WTC11 (cell line): Measurements from ENCODE around the gene HIVEP2. TPM values are rescaled to one million over a fixed set of nuclear protein-coding genes. Genes with fewer than 3 reads are reported as not detected.

ENCODE experiments used
- ATAC-seq: fragments of 200-7000 bp; cut with Tn5 transposase; 2 replicates; pipeline ENCODE4 v1.10.0; 2021; ENCODE audit warnings: mild to moderate bottlenecking, moderate library complexity
- CTCF ChIA-PET: fragments of 300-600 bp; sonication (Branson Sonifier 250); formaldehyde crosslinking; loops from one replicate; lab custom pipeline; 2021; ENCODE audit warnings: antibody characterized with exemption; lab: Charles Lee
- POLR2A ChIA-PET: fragments of 350-600 bp; sonication (Branson Sonifier 250); formaldehyde crosslinking; loops from one replicate; lab custom pipeline; 2021; ENCODE audit warnings: antibody characterized with exemption; lab: Charles Lee
- DNase-seq: peaks from one replicate; pipeline ENCODE4 v3.0.0; 2021; ENCODE audit warnings: low spot score
- H3K27ac Mint-ChIP-seq: 2 replicates; pipeline ENCODE4 v1.8.0; 2021; ENCODE audit warnings: mixed read lengths
- H3K27me3 Mint-ChIP-seq: 2 replicates; pipeline ENCODE4 v1.8.0; 2021; ENCODE audit warnings: low read depth, mild to moderate bottlenecking, moderate library complexity, mixed read lengths
- H3K36me3 Mint-ChIP-seq: 2 replicates; pipeline ENCODE4 v1.8.0; 2021; ENCODE audit warnings: mixed read lengths
- H3K4me1 Mint-ChIP-seq: 2 replicates; pipeline ENCODE4 v1.8.0; 2022; ENCODE audit warnings: mixed read lengths
- H3K4me3 Mint-ChIP-seq: 2 replicates; pipeline ENCODE4 v1.8.0; 2021; ENCODE audit warnings: mild to moderate bottlenecking, moderate library complexity, mixed read lengths
- H3K9me3 Mint-ChIP-seq: 2 replicates; pipeline ENCODE4 v1.8.0; 2021; ENCODE audit warnings: mixed read lengths
- E2F1 ChIP-seq: sonication (generic); formaldehyde crosslinking; IDR thresholded peaks from 2 replicates; pipeline ENCODE4 v1.8.0; 2022; ENCODE audit warnings: mild to moderate bottlenecking, missing genetic modification reagents
- EMX1 ChIP-seq: fragments of 250-450 bp; sonication (Bioruptor Pico); IDR thresholded peaks from 2 replicates; pipeline ENCODE4 v1.8.0; 2021; ENCODE audit warnings: mild to moderate bottlenecking
- HMGXB4 ChIP-seq: sonication (generic); formaldehyde crosslinking; IDR thresholded peaks from 2 replicates; pipeline ENCODE4 v1.8.1; 2023; ENCODE audit warnings: mild to moderate bottlenecking, moderate library complexity, missing genetic modification reagents
- IRF1 ChIP-seq: sonication (generic); formaldehyde crosslinking; IDR thresholded peaks from 2 replicates; pipeline ENCODE4 v1.8.0; 2023; ENCODE audit warnings: missing genetic modification reagents
- MAX ChIP-seq: sonication (generic); formaldehyde crosslinking; IDR thresholded peaks from 2 replicates; pipeline ENCODE4 v1.8.0; 2022; ENCODE audit warnings: mild to moderate bottlenecking, missing genetic modification reagents
- PRDM15 ChIP-seq: sonication (generic); formaldehyde crosslinking; IDR thresholded peaks from 2 replicates; pipeline ENCODE4 v1.8.0; 2022; ENCODE audit warnings: missing genetic modification reagents
- PREB ChIP-seq: sonication (generic); formaldehyde crosslinking; IDR thresholded peaks from 2 replicates; pipeline ENCODE4 v1.8.1; 2022; ENCODE audit warnings: mild to moderate bottlenecking, missing genetic modification reagents, moderate library complexity, borderline replicate concordance
- TCF7 ChIP-seq: sonication (generic); formaldehyde crosslinking; IDR thresholded peaks from 2 replicates; pipeline ENCODE4 v1.8.0; 2022; ENCODE audit warnings: mild to moderate bottlenecking, low read depth, missing genetic modification reagents, moderate library complexity
- TEAD1 ChIP-seq: sonication (generic); formaldehyde crosslinking; IDR thresholded peaks from 2 replicates; pipeline ENCODE4 v1.8.0; 2022; ENCODE audit warnings: mild to moderate bottlenecking, missing genetic modification reagents
- USF1 ChIP-seq: sonication (generic); formaldehyde crosslinking; IDR thresholded peaks from 2 replicates; pipeline ENCODE4 v1.8.0; 2022; ENCODE audit warnings: mild to moderate bottlenecking, missing genetic modification reagents
- ZBTB21 ChIP-seq: sonication (generic); formaldehyde crosslinking; IDR thresholded peaks from 2 replicates; pipeline ENCODE4 v1.8.1; 2023; ENCODE audit warnings: mild to moderate bottlenecking, missing genetic modification reagents, borderline replicate concordance
- ZNF121 ChIP-seq: sonication (generic); formaldehyde crosslinking; IDR thresholded peaks from 2 replicates; pipeline ENCODE4 v1.8.0; 2023; ENCODE audit warnings: missing genetic modification reagents
- ZNF425 ChIP-seq: fragments of 250-450 bp; sonication (Bioruptor Pico); conservative IDR thresholded peaks from 2 replicates; pipeline ENCODE4 v1.9.0; 2021; ENCODE audit warnings: mild to moderate bottlenecking
- ZNF512 ChIP-seq: sonication (generic); formaldehyde crosslinking; IDR thresholded peaks from 2 replicates; pipeline ENCODE4 v1.8.1; 2022; ENCODE audit warnings: missing genetic modification reagents, borderline replicate concordance
- ZNF671 ChIP-seq: fragments of 250-450 bp; sonication (Bioruptor Pico); IDR thresholded peaks from 2 replicates; pipeline ENCODE4 v1.8.0; 2021; ENCODE audit warnings: mild to moderate bottlenecking
- total RNA-seq: library from RNA; stranded (reverse); gene quantifications from 3 replicates; pipeline ENCODE4 v1.2.3, GENCODE V29; 2021

Gene HIVEP2
- total RNA-seq, 1 experiment from 2014 or later = 11.5 TPM

- no peak for TF ChIP-seq HMGXB4
- no peak for TF ChIP-seq ZNF671 (CRISPR knock-in tag)
- Mint-ChIP-seq H3K27ac (no peak overlapping the region), H3K4me1 (peaks cover 53% of the 10 kb centered on the region), H3K9me3 (no peaks in the 10 kb centered on the region), H3K36me3 (no peaks in the 10 kb centered on the region), H3K4me3 (no peak overlapping the region), H3K27me3 (peaks cover 2% of the 10 kb centered on the region; the same call in 1 of the 2 replicates)
- ChIA-PET POLR2A (no interaction called here), CTCF (interaction anchor here (1.0 kb wide), 1 partner anchor 16 kb away, joined by 5 read pairs; no protein-coding TSS in a partner anchor)
- no peak for DNase-seq
- no peak for ATAC-seq
These were observed 2.7 kb downstream of the HIVEP2 start for GRCh38 chr6:142942238-142942637.

- CTCF ChIA-PET = no interaction called here
- Mint-ChIP-seq H3K9me3 (no peaks in the 10 kb centered on the region), H3K27ac (no peak overlapping the region), H3K36me3 (no peaks in the 10 kb centered on the region), H3K4me3 (no peak overlapping the region), H3K4me1 (peaks cover 53% of the 10 kb centered on the region), H3K27me3 (peaks cover 2% of the 10 kb centered on the region; the same call in 1 of the 2 replicates)
- no peak for ATAC-seq
- TF ChIP-seq PRDM15 (CRISPR knock-in tag) = no peak
- no peak for TF ChIP-seq E2F1
- TF ChIP-seq, all 79 proteins: peak for 0
- POLR2A ChIA-PET = no interaction called here
- DNase-seq = no peak
These were observed 4.0 kb downstream of the HIVEP2 start for GRCh38 chr6:142941018-142941417.

- POLR2A ChIA-PET = no interaction called here
- CTCF ChIA-PET = no interaction called here
- no peak overlapping the region for H3K4me3 Mint-ChIP-seq
- no peaks in the 10 kb centered on the region for H3K9me3 Mint-ChIP-seq
- no peak for TF ChIP-seq ZBTB21 (CRISPR knock-in tag)
- TF ChIP-seq USF1 (CRISPR knock-in tag) = no peak
- no peak for TF ChIP-seq EMX1 (CRISPR knock-in tag)
- no peak for TF ChIP-seq MAX
- TF ChIP-seq, all 79 proteins: peak for 0
- H3K27me3 Mint-ChIP-seq = peaks cover 2% of the 10 kb centered on the region; the same call in 1 of the 2 replicates
- 0 out of 2 replicates have a peak overlapping the region, but pooled peaks have one; percentile 11 for H3K27ac Mint-ChIP-seq
- peaks cover 53% of the 10 kb centered on the region for H3K4me1 Mint-ChIP-seq
- ATAC-seq (no peak), DNase-seq (no peak)
- H3K36me3 Mint-ChIP-seq = no peaks in the 10 kb centered on the region
These were observed 4.5 kb downstream of the HIVEP2 start for GRCh38 chr6:142940487-142940886.

GRCh38 chr6:142938510-142938909 lies 6.5 kb downstream of the HIVEP2 start:
- CTCF ChIA-PET = no interaction called here
- H3K27me3 Mint-ChIP-seq = peaks cover 2% of the 10 kb centered on the region; the same call in 1 of the 2 replicates
- POLR2A ChIA-PET = no interaction called here
- TF ChIP-seq ZNF121 (no peak), IRF1 (CRISPR knock-in tag) (no peak), ZNF512 (CRISPR knock-in tag) (no peak), TEAD1 (no peak), ZNF425 (no peak), TCF7 (CRISPR knock-in tag) (no peak), PREB (CRISPR knock-in tag) (no peak)

More at GRCh38 chr6:142938510-142938909, 6.5 kb downstream of the HIVEP2 start:
- Mint-ChIP-seq H3K36me3 (no peaks in the 10 kb centered on the region), H3K27ac (no peak overlapping the region), H3K4me3 (no peak overlapping the region), H3K4me1 (peaks cover 58% of the 10 kb centered on the region), H3K9me3 (no peaks in the 10 kb centered on the region)
- DNase-seq = no peak
- ATAC-seq = no peak
